Adrenal gland (tissue), 12 donors: ENCODE data around the gene SMYD2. TPM values are rescaled to one million over a fixed set of nuclear protein-coding genes. Genes with fewer than 3 reads are reported as not detected.

Experiments
- DNase-seq, 7 donors: peaks; one replicate each; pipeline ENCODE4 v3.0.0-alpha.2; 2019 to 2020
- H3K27ac ChIP-seq, 5 donors: fragments of 200-600 bp; sonication (generic) in 4 of 5; 1 replicate in 3 of 5; 2 replicates in 2 of 5; pipeline versions ENCODE4 v1.5.1 to v1.8.0; 2016 to 2020; ENCODE audit warnings: mild to moderate bottlenecking in 1 of 5
- H3K27me3 ChIP-seq: fragments of 200-600 bp; 2 replicates; pipeline ENCODE4 v1.8.0; 2021
- H3K36me3 ChIP-seq, 2 donors: fragments of 200-600 bp; replicated peaks in 1 of 2; 1 replicate in 1 of 2; 2 replicates in 1 of 2; pipeline versions ENCODE4 v1.5.1 to v1.8.0; 2018 to 2022
- H3K4me1 ChIP-seq, 2 donors: fragments of 200-600 bp; replicated peaks in 1 of 2; 1 replicate in 1 of 2; 2 replicates in 1 of 2; pipeline versions ENCODE4 v1.5.1 to v1.8.0; 2018 to 2021
- H3K4me3 ChIP-seq, 4 donors: fragments of 200-600 bp; sonication (generic) in 3 of 4; one replicate each; pipeline ENCODE4 v1.5.1; 2016 to 2018
- H3K9me3 ChIP-seq, 3 donors: fragments of 200-600 bp; sonication (generic) in 1 of 3; replicated peaks in 1 of 3; 1 replicate in 2 of 3; 2 replicates in 1 of 3; pipeline versions ENCODE4 v1.5.1 to v1.8.0; 2016 to 2021
- CTCF ChIP-seq, 6 experiments: fragments of 450-650 bp in 4 of 6; fragments of 200-600 bp in 2 of 6; sonication (generic) in 1 of 6; IDR thresholded peaks; 1 replicate in 5 of 6; 2 replicates in 1 of 6; pipeline versions ENCODE4 v1.5.1 to v1.8.0; 2016 to 2021; ENCODE audit warnings: antibody characterized with exemption in 6 of 6, mild to moderate bottlenecking in 2 of 6, moderate library complexity in 1 of 6
- POLR2A ChIP-seq, 2 donors: fragments of 450-650 bp; IDR thresholded peaks; one replicate each; pipeline ENCODE4 v1.6.1; 2017; ENCODE audit warnings: antibody characterized with exemption in 2 of 2, mild to moderate bottlenecking in 2 of 2, moderate library complexity in 1 of 2
- WGBS, 4 donors: extraction: QIAGEN DNeasy Blood & Tissue Kit in 2 of 4; methylation state at CpG; one replicate each; pipeline versions ENCODE4 v1.1.5 to v1.1.7; 2013 to 2017; 5-methylcytosine and 5-hydroxymethylcytosine counted together
- intact Hi-C, 2 donors: fragments of 100-400 bp; cut with DNase I; formaldehyde crosslinking; loops; one replicate each; pipeline versions ENCODE4 v1.14.1 to v1.15.0; 2022 to 2023
- polyA plus RNA-seq, 3 donors: library from polyadenylated mRNA; stranded (reverse); fragments of 200-250 nt in 2 of 3; fragments of 350-450 nt in 1 of 3; fragmentation: Illumina TruSeq in 1 of 3; extraction: RNeasy Lipid Tissue Mini Kit (QIAGEN cat#74804) in 1 of 3; gene quantifications; one replicate each; pipeline ENCODE4 v1.2.3, GENCODE V29; 2013 to 2014
- total RNA-seq, 9 donors: library from RNA; depleted of rRNA in 4 of 9; stranded (reverse); fragments of >200 nt in 4 of 9; fragments of 120-200 nt in 1 of 9; fragmentation: NEBNext Ultra II Directional in 1 of 9; extraction: Animal tissue kit (Norgen Biotek cat#: 25700) in 1 of 9; gene quantifications; one replicate each; pipeline versions ENCODE4 v1.1.0 to v1.2.4, GENCODE V29; 2013 to 2023
- donor health status: healthy with polysubstance abuse.
- donor health status: Bipolar disorder and iron deficiency.
- donor health status: DM: yes; HTN: yes; CAD: no.
- donor health status: DM: no; HTN: no; CAD: no.
- donor health status: DM: no; HTN: no; CAD: no.
- donor health status: DM: yes; HTN: yes; CAD: no.

SMYD2 gene
- total and polyA plus RNA-seq, 12 donors: 11.4 to 67.9 (median 23.2) TPM

GRCh38 chr1:214379236-214379970 lies 98.4 kb downstream of the SMYD2 start:
- H3K27ac ChIP-seq: no peak overlapping the region
- H3K4me1 ChIP-seq: no peaks in the 10 kb centered on the region
- no peaks in the 10 kb centered on the region for H3K9me3 ChIP-seq
- peaks cover 0 to 30% of the 10 kb centered on the region in 2 donors for H3K36me3 ChIP-seq
- H3K27me3 ChIP-seq: no peaks in the 10 kb centered on the region
- no peak for DNase-seq
- H3K4me3 ChIP-seq: no peak overlapping the region
- TF ChIP-seq POLR2A (IDR thresholded peaks at IDR 0.05): no peak
- TF ChIP-seq CTCF (IDR thresholded peaks at IDR 0.05): no peak
- 88 to 90% (median 88%) methylated on average over 6 of the region's 6 CpGs for WGBS, 4 donors
- intact Hi-C loops: no loop called here

- no peaks in the 10 kb centered on the region for H3K27me3 ChIP-seq
- intact Hi-C loops: no loop called here
- no peak overlapping the region for H3K27ac ChIP-seq
- H3K36me3 ChIP-seq: peaks cover 0 to 30% of the 10 kb centered on the region in 2 donors
- DNase-seq: no peak
- TF ChIP-seq POLR2A (IDR thresholded peaks at IDR 0.05) (no peak), CTCF (IDR thresholded peaks at IDR 0.05) (no peak)
- no peak overlapping the region for H3K4me3 ChIP-seq
- H3K4me1 ChIP-seq: no peaks in the 10 kb centered on the region
- 83 to 90% (median 89%) methylated on average over 3 of the region's 3 CpGs for WGBS, 4 donors
- H3K9me3 ChIP-seq: no peaks in the 10 kb centered on the region
Measured at GRCh38 chr1:214380396-214380795, 99.4 kb downstream of the SMYD2 start.

- no peak for DNase-seq
- Histone ChIP-seq H3K27ac (no peak overlapping the region), H3K27me3 (no peaks in the 10 kb centered on the region), H3K4me1 (peaks cover 0 to under 1% of the 10 kb centered on the region in 2 donors), H3K36me3 (peaks cover 0 to 30% of the 10 kb centered on the region in 2 donors), H3K4me3 (no peak overlapping the region), H3K9me3 (no peaks in the 10 kb centered on the region)
- TF ChIP-seq POLR2A (IDR thresholded peaks at IDR 0.05): no peak
- no peak for TF ChIP-seq CTCF (IDR thresholded peaks at IDR 0.05)
- intact Hi-C loops: no loop called here
- WGBS, 4 donors: 79 to 92% (median 88%) methylated on average over 1 of the region's 1 CpG
Measured at GRCh38 chr1:214380986-214381695, 100.2 kb downstream of the SMYD2 start.
